ENCODE data around the gene TMEM131L.

Gene TMEM131L

GRCh38 chr4:153527690-153528089 is 61.5 kb downstream of the TMEM131L start:
- peaks cover 97% of the 10 kb centered on the region for H3K36me3 ChIP-seq (ENCODE audit: control insufficient read depth, low read length)
- H3F3A ChIP-seq (ENCODE audit: control insufficient read depth, insufficient read depth): peaks cover 53% of the 10 kb centered on the region
- peaks cover 66% of the 10 kb centered on the region for H4K20me1 ChIP-seq (ENCODE audit: control insufficient read depth, insufficient read depth, low read depth, low read length)
- TF ChIP-seq CTCF (IDR thresholded peaks at IDR 0.05; ENCODE audit: low read depth, low read length, poor library complexity, severe bottlenecking): no peak
- TF ChIP-seq EZH2phosphoT487 (IDR thresholded peaks at IDR 0.05; ENCODE audit: borderline replicate concordance, low read length): no peak
- H3K79me2 ChIP-seq (ENCODE audit: control insufficient read depth, low read length): peaks cover 100% of the 10 kb centered on the region
- H3K4me1 ChIP-seq (ENCODE audit: control insufficient read depth, low read length): peaks cover 99% of the 10 kb centered on the region
- H3K9me3 ChIP-seq (ENCODE audit: control insufficient read depth, insufficient read depth, low read length): no peaks in the 10 kb centered on the region
- H3K27me3 ChIP-seq (ENCODE audit: control insufficient read depth, low read length): no peaks in the 10 kb centered on the region
- peak overlapping the region; percentile 35 for H3K4me3 ChIP-seq (ENCODE audit: low read length)
- peak overlapping the region; percentile 45 for H3K27ac ChIP-seq (ENCODE audit: low read depth, low read length)
- H3K9me2 ChIP-seq (replicated peaks; ENCODE audit: control insufficient read depth, low read length): no peaks in the 10 kb centered on the region
- H3K4me2 ChIP-seq (ENCODE audit: low read length): peak overlapping the region; percentile 51

GRCh38 chr4:153528705-153529485 is 62.7 kb downstream of the TMEM131L start:
- Histone ChIP-seq H3K4me3 (ENCODE audit: low read length) (peak overlapping the region; percentile 35), H3K4me2 (ENCODE audit: low read length) (peak overlapping the region; percentile 51), H4K20me1 (ENCODE audit: control insufficient read depth, insufficient read depth, low read depth, low read length) (peaks cover 67% of the 10 kb centered on the region), H3K36me3 (ENCODE audit: control insufficient read depth, low read length) (peaks cover 97% of the 10 kb centered on the region), H3K27ac (ENCODE audit: low read depth, low read length) (peak overlapping the region; percentile 45), H3F3A (ENCODE audit: control insufficient read depth, insufficient read depth) (peaks cover 49% of the 10 kb centered on the region), H3K79me2 (ENCODE audit: control insufficient read depth, low read length) (peaks cover 100% of the 10 kb centered on the region), H3K9me3 (ENCODE audit: control insufficient read depth, insufficient read depth, low read length) (no peaks in the 10 kb centered on the region), H3K27me3 (ENCODE audit: control insufficient read depth, low read length) (no peaks in the 10 kb centered on the region), H3K9me2 (replicated peaks; ENCODE audit: control insufficient read depth, low read length) (no peaks in the 10 kb centered on the region), H3K4me1 (ENCODE audit: control insufficient read depth, low read length) (peaks cover 95% of the 10 kb centered on the region)
- no peak for TF ChIP-seq EZH2phosphoT487 (IDR thresholded peaks at IDR 0.05; ENCODE audit: borderline replicate concordance, low read length)
- TF ChIP-seq CTCF (IDR thresholded peaks at IDR 0.05; ENCODE audit: low read depth, low read length, poor library complexity, severe bottlenecking): no peak

GRCh38 chr4:153529646-153530045 is 63.5 kb downstream of the TMEM131L start:
- peak overlapping the region; percentile 51 for H3K4me2 ChIP-seq (ENCODE audit: low read length)

More at GRCh38 chr4:153529646-153530045, 63.5 kb downstream of the TMEM131L start:
- Histone ChIP-seq H3K9me3 (ENCODE audit: control insufficient read depth, insufficient read depth, low read length) (no peaks in the 10 kb centered on the region), H3K79me2 (ENCODE audit: control insufficient read depth, low read length) (peaks cover 100% of the 10 kb centered on the region), H3K4me1 (ENCODE audit: control insufficient read depth, low read length) (peaks cover 91% of the 10 kb centered on the region), H3K4me3 (ENCODE audit: low read length) (no peak overlapping the region), H3K27ac (ENCODE audit: low read depth, low read length) (peak overlapping the region; percentile 45), H3K9me2 (replicated peaks; ENCODE audit: control insufficient read depth, low read length) (no peaks in the 10 kb centered on the region), H3K36me3 (ENCODE audit: control insufficient read depth, low read length) (peaks cover 95% of the 10 kb centered on the region), H3F3A (ENCODE audit: control insufficient read depth, insufficient read depth) (peaks cover 49% of the 10 kb centered on the region), H3K27me3 (ENCODE audit: control insufficient read depth, low read length) (no peaks in the 10 kb centered on the region), H4K20me1 (ENCODE audit: control insufficient read depth, insufficient read depth, low read depth, low read length) (peaks cover 69% of the 10 kb centered on the region)
- TF ChIP-seq CTCF (IDR thresholded peaks at IDR 0.05; ENCODE audit: low read depth, low read length, poor library complexity, severe bottlenecking): no peak
- TF ChIP-seq EZH2phosphoT487 (IDR thresholded peaks at IDR 0.05; ENCODE audit: borderline replicate concordance, low read length): no peak
